ENCODE data around the gene ERMARD. TPM values are rescaled to one million over a fixed set of nuclear protein-coding genes. Genes with fewer than 3 reads are reported as not detected.

The ERMARD gene
- total RNA-seq, 1 experiment from 2014 or later: 19.6 TPM

- Histone ChIP-seq H3K27me3 (replicated peaks; ENCODE audit: insufficient read depth, low read depth, low read length, poor library complexity) (no peaks in the 10 kb centered on the region), H3K36me3 (ENCODE audit: insufficient read depth, low read length, poor library complexity, severe bottlenecking) (no peaks in the 10 kb centered on the region), H3K4me1 (ENCODE audit: insufficient read depth, low read length, poor library complexity, severe bottlenecking) (peaks cover 18% of the 10 kb centered on the region), H3K9me3 (ENCODE audit: low read depth, low read length, poor library complexity, severe bottlenecking) (no peaks in the 10 kb centered on the region), H3K27ac (ENCODE audit: low read depth, low read length, poor library complexity, severe bottlenecking) (no peak overlapping the region), H3K4me3 (ENCODE audit: low read depth, low read length, poor library complexity, severe bottlenecking) (no peak overlapping the region)
- DNase-seq (ENCODE audit: low spot score): no peak
- intact Hi-C loops (cut with micrococcal nuclease; ENCODE audit: unreplicated experiment): no loop called here
- TF ChIP-seq EZH2 (IDR thresholded peaks at IDR 0.05; ENCODE audit: borderline replicate concordance, low read depth, low read length, poor library complexity, severe bottlenecking) (no peak), CTCF (conservative IDR thresholded peaks at IDR 0.05; ENCODE audit: low read depth, low read length) (no peak)
- ChIA-PET CTCF (no interaction called here), POLR2A (ENCODE audit: low non-redundant PET) (no interaction called here)
- no TSS peak for BruUV-seq (replicated peaks)
These were observed 21.5 kb upstream of the ERMARD start for GRCh38 chr6:169729961-169730360.

GRCh38 chr6:169738204-169738975, 13.0 kb upstream of the ERMARD start:
- no TSS peak for BruUV-seq (replicated peaks)
- no peaks in the 10 kb centered on the region for H3K36me3 ChIP-seq (ENCODE audit: insufficient read depth, low read length, poor library complexity, severe bottlenecking)
- H3K4me1 ChIP-seq (ENCODE audit: insufficient read depth, low read length, poor library complexity, severe bottlenecking): peaks cover 8% of the 10 kb centered on the region
- no peak overlapping the region for H3K4me3 ChIP-seq (ENCODE audit: low read depth, low read length, poor library complexity, severe bottlenecking)
- intact Hi-C loops (cut with micrococcal nuclease; ENCODE audit: unreplicated experiment): no loop called here
- H3K27me3 ChIP-seq (replicated peaks; ENCODE audit: insufficient read depth, low read depth, low read length, poor library complexity): no peaks in the 10 kb centered on the region
- no peak for DNase-seq (ENCODE audit: low spot score)
- no peaks in the 10 kb centered on the region for H3K9me3 ChIP-seq (ENCODE audit: low read depth, low read length, poor library complexity, severe bottlenecking)
- ChIA-PET CTCF (no interaction called here), POLR2A (ENCODE audit: low non-redundant PET) (no interaction called here)
- no peak overlapping the region for H3K27ac ChIP-seq (ENCODE audit: low read depth, low read length, poor library complexity, severe bottlenecking)
- no peak for TF ChIP-seq CTCF (conservative IDR thresholded peaks at IDR 0.05; ENCODE audit: low read depth, low read length)
- TF ChIP-seq EZH2 (IDR thresholded peaks at IDR 0.05; ENCODE audit: borderline replicate concordance, low read depth, low read length, poor library complexity, severe bottlenecking): no peak

GRCh38 chr6:169738976-169739529, 12.4 kb upstream of the ERMARD start:
- TF ChIP-seq EZH2 (IDR thresholded peaks at IDR 0.05; ENCODE audit: borderline replicate concordance, low read depth, low read length, poor library complexity, severe bottlenecking): no peak
- TF ChIP-seq CTCF (conservative IDR thresholded peaks at IDR 0.05; ENCODE audit: low read depth, low read length): no peak
- POLR2A ChIA-PET (ENCODE audit: low non-redundant PET): no interaction called here
- no peaks in the 10 kb centered on the region for H3K36me3 ChIP-seq (ENCODE audit: insufficient read depth, low read length, poor library complexity, severe bottlenecking)
- no peak overlapping the region for H3K4me3 ChIP-seq (ENCODE audit: low read depth, low read length, poor library complexity, severe bottlenecking)
- no TSS peak for BruUV-seq (replicated peaks)
- no peaks in the 10 kb centered on the region for H3K27me3 ChIP-seq (replicated peaks; ENCODE audit: insufficient read depth, low read depth, low read length, poor library complexity)
- peaks cover 8% of the 10 kb centered on the region for H3K4me1 ChIP-seq (ENCODE audit: insufficient read depth, low read length, poor library complexity, severe bottlenecking)
- H3K27ac ChIP-seq (ENCODE audit: low read depth, low read length, poor library complexity, severe bottlenecking): no peak overlapping the region
- no peak for DNase-seq (ENCODE audit: low spot score)
- H3K9me3 ChIP-seq (ENCODE audit: low read depth, low read length, poor library complexity, severe bottlenecking): no peaks in the 10 kb centered on the region
- intact Hi-C loops (cut with micrococcal nuclease; ENCODE audit: unreplicated experiment): no loop called here
- CTCF ChIA-PET: no interaction called here
